CD14-positive monocyte (primary cell): ENCODE results near the gene NOL6. TPM values are rescaled to one million over a fixed set of nuclear protein-coding genes. Genes with fewer than 3 reads are reported as not detected.

Source experiments
- DNase-seq, 3 donors: peaks; one replicate each; pipeline ENCODE4 v3.0.0-alpha.2; 2011 to 2022
- H2AFZ ChIP-seq: 2 replicates; pipeline ENCODE4 v1.6.0; 2012; ENCODE audit warnings: mild to moderate bottlenecking, low read depth, low read length, inconsistent platforms; ENCODE audit not compliant: insufficient read depth, poor library complexity, severe bottlenecking
- H3K27ac ChIP-seq, 2 donors: 1 replicate in 1 of 2; 2 replicates in 1 of 2; pipeline ENCODE4 v1.5.1; 2012 to 2013; ENCODE audit warnings: low read length in 2 of 2, control low read depth in 1 of 2, inconsistent platforms in 1 of 2, low read depth in 1 of 2, mild to moderate bottlenecking in 1 of 2
- H3K27me3 ChIP-seq, 2 donors: one replicate each; pipeline versions ENCODE4 v1.6.0 to v1.6.1; 2011 to 2013; ENCODE audit warnings: low read length in 2 of 2; ENCODE audit not compliant: control insufficient read depth in 2 of 2, insufficient read depth in 2 of 2
- H3K36me3 ChIP-seq, 2 donors: replicated peaks in 1 of 2; 1 replicate in 1 of 2; 2 replicates in 1 of 2; pipeline versions ENCODE4 v1.5.1 to v1.6.1; 2012 to 2013; ENCODE audit warnings: low read length in 2 of 2, control low read depth in 1 of 2, inconsistent platforms in 1 of 2, mild to moderate bottlenecking in 1 of 2; ENCODE audit not compliant: insufficient read depth in 2 of 2, control insufficient read depth in 1 of 2
- H3K4me1 ChIP-seq, 2 donors: 1 replicate in 1 of 2; 2 replicates in 1 of 2; pipeline versions ENCODE4 v1.5.1 to v1.6.1; 2012 to 2013; ENCODE audit warnings: low read length in 2 of 2, control low read depth in 1 of 2, inconsistent platforms in 1 of 2, mild to moderate bottlenecking in 1 of 2, moderate library complexity in 1 of 2; ENCODE audit not compliant: insufficient read depth in 2 of 2, control insufficient read depth in 1 of 2
- H3K4me2 ChIP-seq: replicated peaks from 2 replicates; pipeline ENCODE3; 2012; ENCODE audit warnings: low read length, moderate library complexity, mild to moderate bottlenecking; ENCODE audit not compliant: poor library complexity, severe bottlenecking; ENCODE audit errors: extremely low read depth
- H3K4me3 ChIP-seq, 3 experiments: fragments of 200-600 bp in 1 of 3; sonication (generic) in 1 of 3; replicated peaks in 1 of 3; 1 replicate in 2 of 3; 2 replicates in 1 of 3; pipeline ENCODE4 v1.5.1; 2011 to 2013; ENCODE audit warnings: low read length in 3 of 3, mild to moderate bottlenecking in 3 of 3, control low read depth in 2 of 3, low read depth in 2 of 3, inconsistent platforms in 1 of 3, moderate library complexity in 1 of 3
- H3K79me2 ChIP-seq: 2 replicates; pipeline ENCODE4 v1.6.0; 2012; ENCODE audit warnings: mild to moderate bottlenecking, control low read depth, inconsistent platforms, low read length, moderate library complexity; ENCODE audit not compliant: insufficient read depth
- H3K9ac ChIP-seq: 2 replicates; pipeline ENCODE4 v1.6.0; 2017; ENCODE audit warnings: low read length, mild to moderate bottlenecking; ENCODE audit not compliant: insufficient read depth, poor library complexity, severe bottlenecking
- H3K9me3 ChIP-seq, 2 donors: replicated peaks in 1 of 2; 1 replicate in 1 of 2; 2 replicates in 1 of 2; pipeline versions ENCODE4 v1.5.1 to v1.6.1; 2012 to 2013; ENCODE audit warnings: low read length in 2 of 2, control low read depth in 1 of 2; ENCODE audit not compliant: control insufficient read depth in 1 of 2, insufficient read depth in 1 of 2
- H4K20me1 ChIP-seq: 2 replicates; pipeline ENCODE4 v1.6.0; 2012; ENCODE audit warnings: mild to moderate bottlenecking, low read length, control low read depth, moderate library complexity; ENCODE audit not compliant: insufficient read depth
- H3K27ac Mint-ChIP-seq, 7 donors: one replicate each; pipeline ENCODE4 v1.8.0; 2020; ENCODE audit warnings: mild to moderate bottlenecking in 7 of 7, mixed read lengths in 7 of 7, moderate library complexity in 6 of 7, inconsistent platforms in 2 of 7
- H3K27me3 Mint-ChIP-seq, 3 donors: one replicate each; pipeline ENCODE4 v1.8.0; 2021 to 2022; ENCODE audit warnings: low read depth in 3 of 3, mild to moderate bottlenecking in 3 of 3, mixed read lengths in 3 of 3, moderate library complexity in 3 of 3, inconsistent platforms in 1 of 3
- H3K36me3 Mint-ChIP-seq, 2 donors: one replicate each; pipeline ENCODE4 v1.8.0; 2020; ENCODE audit warnings: mixed read lengths in 2 of 2, inconsistent platforms in 1 of 2, mild to moderate bottlenecking in 1 of 2
- H3K4me1 Mint-ChIP-seq: one replicate; pipeline ENCODE4 v1.8.0; 2020; ENCODE audit warnings: mild to moderate bottlenecking, mixed read lengths
- H3K4me3 Mint-ChIP-seq, 2 donors: one replicate each; pipeline ENCODE4 v1.8.0; 2020; ENCODE audit warnings: mild to moderate bottlenecking in 2 of 2, mixed read lengths in 2 of 2, moderate library complexity in 1 of 2
- H3K9me3 Mint-ChIP-seq, 7 donors: one replicate each; pipeline ENCODE4 v1.8.0; 2020 to 2022; ENCODE audit warnings: mixed read lengths in 7 of 7, mild to moderate bottlenecking in 6 of 7, moderate library complexity in 6 of 7, inconsistent platforms in 2 of 7
- WGBS: methylation state at CpG from one replicate; pipeline ENCODE4 v1.1.5; 2013; ENCODE audit warnings: missing lambda C conversion rate; ENCODE audit not compliant: insufficient coverage; 5-methylcytosine and 5-hydroxymethylcytosine counted together
- intact Hi-C, 2 donors: fragments of 100-400 bp; cut with micrococcal nuclease; formaldehyde crosslinking; loops; one replicate each; pipeline versions ENCODE4 v1.15.0 to v1.15.1; 2023
- polyA plus RNA-seq, 3 donors: library from polyadenylated mRNA; depleted of rRNA in 1 of 3; unstranded in 2 of 3; stranded (reverse) in 1 of 3; fragments of 300-500 nt in 2 of 3; fragments of >200 nt in 1 of 3; fragmentation: Illumina TruSeq in 2 of 3; gene quantifications; 1 replicate in 2 of 3; 2 replicates in 1 of 3; pipeline ENCODE4 v1.2.3, GENCODE V29; 2012 to 2021
- TF ChIP-seq, protein P1 (sequence below): fragments of 200-600 bp; IDR thresholded peaks from one replicate; pipeline ENCODE4 v1.8.0; 2022; ENCODE audit warnings: antibody characterized with exemption, mild to moderate bottlenecking

Gene NOL6
- polyA plus RNA-seq, 3 donors, result 4.6 to 21.9 (median 10.1) TPM

DNA sequence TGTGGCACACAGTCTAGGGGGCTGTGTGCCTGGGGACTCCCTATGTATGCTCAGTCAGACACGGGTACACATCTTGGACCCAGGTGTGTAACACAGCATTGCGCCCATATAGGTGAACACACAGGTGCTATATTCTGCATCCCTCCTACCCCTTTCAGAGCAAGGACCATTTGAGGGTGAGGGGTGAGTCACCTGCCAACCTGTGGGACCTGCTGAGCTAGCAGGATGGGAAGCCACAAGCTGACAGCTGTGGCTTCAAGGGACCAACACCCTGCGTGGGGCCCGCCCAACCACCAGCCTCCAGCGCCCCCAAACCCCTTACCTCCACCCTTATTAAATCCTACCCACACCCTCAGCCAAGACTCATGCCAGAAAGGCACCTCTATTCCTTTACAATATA lies 56.7 kb downstream of the NOL6 start:
- no peak overlapping the region for H3K4me3 Mint-ChIP-seq
- no peak overlapping the region for H3K4me3 ChIP-seq

DNA sequence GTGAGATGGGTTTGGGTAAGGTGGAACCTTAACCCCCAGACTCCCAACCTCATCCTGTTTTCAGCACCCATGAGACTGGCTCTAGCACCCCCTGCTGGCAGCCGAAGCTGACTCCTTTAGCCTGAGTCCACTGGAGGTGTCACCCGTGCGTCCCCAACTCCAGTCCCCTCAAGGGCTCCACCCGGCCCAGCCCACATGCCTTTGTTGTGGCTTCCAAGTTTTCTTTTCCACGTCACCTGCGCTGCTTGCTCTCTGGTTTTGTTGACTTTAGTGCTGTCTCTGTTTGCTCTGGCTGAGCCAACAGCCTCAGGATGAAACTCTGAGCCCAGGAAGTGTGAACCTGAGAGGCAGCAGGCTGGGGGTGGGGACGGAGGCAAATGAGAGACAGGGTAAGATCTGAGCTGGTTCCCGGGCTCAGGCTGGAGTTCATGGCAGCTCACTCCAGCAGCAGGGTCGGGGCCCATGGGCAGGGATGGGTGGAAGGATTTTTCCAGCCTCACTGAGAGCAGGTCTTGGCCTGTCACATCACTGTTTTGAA lies 58.2 kb downstream of the NOL6 start:
- Histone ChIP-seq H3K27ac (no peak overlapping the region), H3K9me3 (no peaks in the 10 kb centered on the region), H3K4me1 (no peaks in the 10 kb centered on the region), H3K36me3 (no peaks in the 10 kb centered on the region), H3K9ac (no peak overlapping the region), H3K4me3 (no peak overlapping the region), H3K27me3 (no peaks in the 10 kb centered on the region), H2AFZ (no peak overlapping the region), H3K79me2 (no peaks in the 10 kb centered on the region), H4K20me1 (no peaks in the 10 kb centered on the region), H3K4me2 (no peak overlapping the region)
- H3K36me3 Mint-ChIP-seq, result no peaks in the 10 kb centered on the region
- H3K27ac Mint-ChIP-seq, result peak overlapping the region in 1 of 7 donors; percentile 68
- TF ChIP-seq, protein P1, sequence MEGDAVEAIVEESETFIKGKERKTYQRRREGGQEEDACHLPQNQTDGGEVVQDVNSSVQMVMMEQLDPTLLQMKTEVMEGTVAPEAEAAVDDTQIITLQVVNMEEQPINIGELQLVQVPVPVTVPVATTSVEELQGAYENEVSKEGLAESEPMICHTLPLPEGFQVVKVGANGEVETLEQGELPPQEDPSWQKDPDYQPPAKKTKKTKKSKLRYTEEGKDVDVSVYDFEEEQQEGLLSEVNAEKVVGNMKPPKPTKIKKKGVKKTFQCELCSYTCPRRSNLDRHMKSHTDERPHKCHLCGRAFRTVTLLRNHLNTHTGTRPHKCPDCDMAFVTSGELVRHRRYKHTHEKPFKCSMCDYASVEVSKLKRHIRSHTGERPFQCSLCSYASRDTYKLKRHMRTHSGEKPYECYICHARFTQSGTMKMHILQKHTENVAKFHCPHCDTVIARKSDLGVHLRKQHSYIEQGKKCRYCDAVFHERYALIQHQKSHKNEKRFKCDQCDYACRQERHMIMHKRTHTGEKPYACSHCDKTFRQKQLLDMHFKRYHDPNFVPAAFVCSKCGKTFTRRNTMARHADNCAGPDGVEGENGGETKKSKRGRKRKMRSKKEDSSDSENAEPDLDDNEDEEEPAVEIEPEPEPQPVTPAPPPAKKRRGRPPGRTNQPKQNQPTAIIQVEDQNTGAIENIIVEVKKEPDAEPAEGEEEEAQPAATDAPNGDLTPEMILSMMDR, result peak; percentile 68
- peaks cover 0 to 3% (median 0%) of the 10 kb centered on the region in 7 donors for H3K9me3 Mint-ChIP-seq
- 72% methylated on average over 9 of the region's 9 CpGs for WGBS
- no peaks in the 10 kb centered on the region for H3K4me1 Mint-ChIP-seq
- no peak overlapping the region for H3K4me3 Mint-ChIP-seq
- intact Hi-C loops, result no loop called here
- peak; percentile 12 to 36 (median 16) for DNase-seq
- H3K27me3 Mint-ChIP-seq, result peaks cover 1 to 9% (median 5%) of the 10 kb centered on the region in 3 donors

More for the DNA sequence above, 56.7 kb downstream of the NOL6 start:
- no peak overlapping the region for H2AFZ ChIP-seq
- TF ChIP-seq, protein P1, result no peak
- H3K4me2 ChIP-seq, result no peak overlapping the region
- H3K9ac ChIP-seq, result no peak overlapping the region
- H3K79me2 ChIP-seq, result no peaks in the 10 kb centered on the region
- intact Hi-C loops, result no loop called here
- DNase-seq, result no peak
- no peaks in the 10 kb centered on the region for H3K36me3 ChIP-seq
- no peaks in the 10 kb centered on the region for H3K36me3 Mint-ChIP-seq
- no peaks in the 10 kb centered on the region for H3K9me3 Mint-ChIP-seq
- H3K27me3 ChIP-seq, result no peaks in the 10 kb centered on the region
- no peaks in the 10 kb centered on the region for H3K4me1 ChIP-seq
- no peak overlapping the region for H3K27ac Mint-ChIP-seq
- no peaks in the 10 kb centered on the region for H4K20me1 ChIP-seq
- no peaks in the 10 kb centered on the region for H3K4me1 Mint-ChIP-seq
- peaks cover 1 to 9% (median 5%) of the 10 kb centered on the region in 3 donors for H3K27me3 Mint-ChIP-seq
- WGBS, result 70% methylated on average over 3 of the region's 5 CpGs
- H3K9me3 ChIP-seq, result no peaks in the 10 kb centered on the region
- no peak overlapping the region for H3K27ac ChIP-seq
